IMR-90 (cell line): ENCODE results near the gene GRAMD1B.
"Not testable (repeated sequence)": the region's sequence is repeated elsewhere in the genome, so short reads cannot be mapped to it uniquely, and the experiment has no call there.

ENCODE experiments used
- CEBPB ChIP-seq: IDR thresholded peaks from 2 replicates; pipeline ENCODE4 v1.6.1; 2012; ENCODE audit warnings: low read depth, low read length, improper control_type of control experiment
- MAFK ChIP-seq: IDR thresholded peaks from 2 replicates; pipeline ENCODE4 v1.6.1; 2012; ENCODE audit warnings: low read depth, low read length, improper control_type of control experiment
- NFE2L2 ChIP-seq: fragments of 150-350 bp; IDR thresholded peaks from 2 replicates; pipeline ENCODE4 v1.6.1; 2016; ENCODE audit warnings: low read depth, mild to moderate bottlenecking, low read length
- POLR2A ChIP-seq: IDR thresholded peaks from 2 replicates; pipeline ENCODE4 v1.6.1; 2012; ENCODE audit warnings: mild to moderate bottlenecking, low read depth, low read length
- RCOR1 ChIP-seq: IDR thresholded peaks from 2 replicates; pipeline ENCODE4 v1.6.1; 2012; ENCODE audit warnings: mild to moderate bottlenecking, low read length, improper control_type of control experiment; ENCODE audit not compliant: insufficient replicate concordance
- RFX5 ChIP-seq: IDR thresholded peaks from 2 replicates; pipeline ENCODE4 v1.8.0; 2012; ENCODE audit warnings: low read depth, mild to moderate bottlenecking, low read length, moderate library complexity
- SMC3 ChIP-seq: fragments of 150-350 bp; IDR thresholded peaks from 2 replicates; pipeline ENCODE4 v1.6.1; 2016; ENCODE audit warnings: low read depth, mild to moderate bottlenecking, antibody characterized with exemption, low read length, moderate library complexity
- TF ChIP-seq, protein P1 (sequence below): conservative IDR thresholded peaks from 2 replicates; pipeline ENCODE4 v1.5.1; 2012; ENCODE audit warnings: mild to moderate bottlenecking, low read depth, low read length, improper control_type of control experiment
- TF ChIP-seq, protein P2 (sequence below): fragments of 150-350 bp; IDR thresholded peaks from 2 replicates; pipeline ENCODE4 v1.6.1; 2017; ENCODE audit warnings: mild to moderate bottlenecking, antibody characterized with exemption, low read length, low read depth

DNA sequence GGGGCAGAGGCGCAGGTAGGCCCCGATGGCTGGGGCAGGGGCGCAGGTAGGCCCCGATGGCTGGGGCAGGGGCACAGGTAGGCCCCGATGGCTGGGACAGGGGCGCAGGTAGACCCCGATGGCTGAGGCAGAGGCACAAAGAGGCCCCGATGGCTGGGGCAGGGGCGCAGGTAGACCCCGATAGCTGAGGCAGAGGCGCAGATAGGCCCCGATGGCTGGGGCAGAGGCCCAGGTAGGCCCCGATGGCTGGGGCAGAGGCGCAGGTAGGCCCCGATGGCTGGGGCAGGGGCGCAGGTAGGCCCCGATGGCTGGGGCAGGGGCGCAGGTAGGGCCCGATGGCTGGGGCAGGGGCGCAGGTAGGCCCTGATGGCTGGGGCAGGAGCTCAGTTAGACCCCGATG is 142.7 kb downstream of the GRAMD1B start:
- TF ChIP-seq, protein P1, sequence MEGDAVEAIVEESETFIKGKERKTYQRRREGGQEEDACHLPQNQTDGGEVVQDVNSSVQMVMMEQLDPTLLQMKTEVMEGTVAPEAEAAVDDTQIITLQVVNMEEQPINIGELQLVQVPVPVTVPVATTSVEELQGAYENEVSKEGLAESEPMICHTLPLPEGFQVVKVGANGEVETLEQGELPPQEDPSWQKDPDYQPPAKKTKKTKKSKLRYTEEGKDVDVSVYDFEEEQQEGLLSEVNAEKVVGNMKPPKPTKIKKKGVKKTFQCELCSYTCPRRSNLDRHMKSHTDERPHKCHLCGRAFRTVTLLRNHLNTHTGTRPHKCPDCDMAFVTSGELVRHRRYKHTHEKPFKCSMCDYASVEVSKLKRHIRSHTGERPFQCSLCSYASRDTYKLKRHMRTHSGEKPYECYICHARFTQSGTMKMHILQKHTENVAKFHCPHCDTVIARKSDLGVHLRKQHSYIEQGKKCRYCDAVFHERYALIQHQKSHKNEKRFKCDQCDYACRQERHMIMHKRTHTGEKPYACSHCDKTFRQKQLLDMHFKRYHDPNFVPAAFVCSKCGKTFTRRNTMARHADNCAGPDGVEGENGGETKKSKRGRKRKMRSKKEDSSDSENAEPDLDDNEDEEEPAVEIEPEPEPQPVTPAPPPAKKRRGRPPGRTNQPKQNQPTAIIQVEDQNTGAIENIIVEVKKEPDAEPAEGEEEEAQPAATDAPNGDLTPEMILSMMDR = not testable (repeated sequence)
- TF ChIP-seq POLR2A, RCOR1, CEBPB, RFX5, SMC3, NFE2L2, MAFK: not testable (repeated sequence)
- TF ChIP-seq, protein P2, sequence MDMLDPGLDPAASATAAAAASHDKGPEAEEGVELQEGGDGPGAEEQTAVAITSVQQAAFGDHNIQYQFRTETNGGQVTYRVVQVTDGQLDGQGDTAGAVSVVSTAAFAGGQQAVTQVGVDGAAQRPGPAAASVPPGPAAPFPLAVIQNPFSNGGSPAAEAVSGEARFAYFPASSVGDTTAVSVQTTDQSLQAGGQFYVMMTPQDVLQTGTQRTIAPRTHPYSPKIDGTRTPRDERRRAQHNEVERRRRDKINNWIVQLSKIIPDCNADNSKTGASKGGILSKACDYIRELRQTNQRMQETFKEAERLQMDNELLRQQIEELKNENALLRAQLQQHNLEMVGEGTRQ = not testable (repeated sequence)
